Muscle layer of duodenum (tissue), 2 donors: Measurements from ENCODE around the gene PRKCB.
"Not testable (repeated sequence)": the region's sequence is repeated elsewhere in the genome, so short reads cannot be mapped to it uniquely, and the experiment has no call there.

Experiments
- H3K27ac ChIP-seq: one replicate; pipeline ENCODE4 v1.7.0; 2013; ENCODE audit warnings: mild to moderate bottlenecking, low read length
- H3K27me3 ChIP-seq: one replicate; pipeline ENCODE4 v1.7.0; 2013; ENCODE audit warnings: low read depth, mild to moderate bottlenecking, control low read depth, low read length
- H3K36me3 ChIP-seq, 2 donors: one replicate each; pipeline ENCODE4 v1.7.0; 2013; ENCODE audit warnings: low read length in 2 of 2, control low read depth in 1 of 2, mild to moderate bottlenecking in 1 of 2; ENCODE audit not compliant: insufficient read depth in 2 of 2, control insufficient read depth in 1 of 2
- H3K4me1 ChIP-seq, 2 donors: one replicate each; pipeline ENCODE4 v1.7.0; 2013; ENCODE audit warnings: low read length in 2 of 2, mild to moderate bottlenecking in 2 of 2, control low read depth in 1 of 2, moderate library complexity in 1 of 2; ENCODE audit not compliant: insufficient read depth in 2 of 2, control insufficient read depth in 1 of 2
- H3K4me3 ChIP-seq, 2 donors: one replicate each; pipeline ENCODE4 v1.7.0; 2013; ENCODE audit warnings: low read length in 2 of 2, low read depth in 1 of 2, mild to moderate bottlenecking in 1 of 2
- H3K9me3 ChIP-seq, 2 donors: one replicate each; pipeline ENCODE4 v1.7.0; 2013; ENCODE audit warnings: low read length in 2 of 2, control low read depth in 1 of 2, mild to moderate bottlenecking in 1 of 2; ENCODE audit not compliant: control insufficient read depth in 1 of 2
- donor health status: healthy.

Gene PRKCB

GRCh38 chr16:24087891-24088410 lies 252.2 kb downstream of the PRKCB start:
- H3K9me3 ChIP-seq = peaks cover 6 to 14% of the 10 kb centered on the region in 2 donors

GRCh38 chr16:24088767-24089166 lies 253.0 kb downstream of the PRKCB start:
- Histone ChIP-seq H3K4me3 (no peak overlapping the region), H3K36me3 (no peaks in the 10 kb centered on the region), H3K27me3 (no peaks in the 10 kb centered on the region), H3K4me1 (no peaks in the 10 kb centered on the region), H3K27ac (no peak overlapping the region), H3K9me3 (peaks cover 6 to 14% of the 10 kb centered on the region in 2 donors)

More at GRCh38 chr16:24087891-24088410, 252.2 kb downstream of the PRKCB start:
- no peak overlapping the region for H3K4me3 ChIP-seq
- H3K36me3 ChIP-seq = no peaks in the 10 kb centered on the region
- no peaks in the 10 kb centered on the region for H3K4me1 ChIP-seq
- no peak overlapping the region for H3K27ac ChIP-seq
- H3K27me3 ChIP-seq = no peaks in the 10 kb centered on the region

- peaks cover 0 to 7% of the 10 kb centered on the region in 2 donors for H3K36me3 ChIP-seq
- no peak overlapping the region for H3K27ac ChIP-seq
- no peaks in the 10 kb centered on the region for H3K27me3 ChIP-seq
- H3K9me3 ChIP-seq = peaks cover 6 to 14% of the 10 kb centered on the region in 2 donors
- no peak overlapping the region for H3K4me3 ChIP-seq
- no peaks in the 10 kb centered on the region for H3K4me1 ChIP-seq
These were observed 255.3 kb downstream of the PRKCB start for GRCh38 chr16:24091125-24091524.

GRCh38 chr16:24093049-24093448 lies 257.3 kb downstream of the PRKCB start:
- Histone ChIP-seq H3K27me3 (no peaks in the 10 kb centered on the region), H3K4me3 (no peak overlapping the region), H3K9me3 (peaks cover 6 to 14% of the 10 kb centered on the region in 2 donors), H3K36me3 (peaks cover 0 to 7% of the 10 kb centered on the region in 2 donors), H3K27ac (no peak overlapping the region), H3K4me1 (no peaks in the 10 kb centered on the region)

GRCh38 chr16:24094660-24095059 lies 258.9 kb downstream of the PRKCB start:
- peaks cover 0 to 7% of the 10 kb centered on the region in 2 donors for H3K36me3 ChIP-seq
- no peaks in the 10 kb centered on the region for H3K27me3 ChIP-seq
- peaks cover 6 to 14% of the 10 kb centered on the region in 2 donors for H3K9me3 ChIP-seq
- no peak overlapping the region for H3K27ac ChIP-seq
- no peak overlapping the region for H3K4me3 ChIP-seq
- H3K4me1 ChIP-seq = no peaks in the 10 kb centered on the region

- Histone ChIP-seq H3K4me1 (no peaks in the 10 kb centered on the region), H3K9me3 (no peaks in the 10 kb centered on the region), H3K27ac (no peak overlapping the region), H3K36me3 (peaks cover 0 to 7% of the 10 kb centered on the region in 2 donors), H3K27me3 (no peaks in the 10 kb centered on the region), H3K4me3 (no peak overlapping the region)
These were observed 263.1 kb downstream of the PRKCB start for GRCh38 chr16:24098896-24099295.

DNA sequence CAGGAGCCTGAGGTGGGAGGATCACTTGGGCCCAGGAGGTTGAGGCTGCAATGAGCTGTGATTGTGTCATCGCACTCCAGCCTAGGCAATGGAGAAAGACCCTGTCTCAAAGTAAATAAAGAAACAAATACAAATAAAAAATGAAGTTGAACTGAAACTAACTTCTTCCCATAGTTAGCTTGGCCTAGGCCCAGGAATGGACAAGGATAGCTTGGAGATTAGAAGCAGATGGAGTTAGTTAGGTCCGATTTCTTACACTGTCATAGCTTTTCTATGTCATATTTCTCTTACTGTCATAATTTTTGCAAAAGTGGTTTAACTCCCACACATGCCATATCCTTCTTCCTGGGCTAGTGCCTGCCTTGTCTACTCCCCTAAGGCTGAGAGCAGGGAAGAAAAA lies 265.6 kb downstream of the PRKCB start:
- H3K4me1 ChIP-seq = no peaks in the 10 kb centered on the region
- H3K36me3 ChIP-seq = no peaks in the 10 kb centered on the region
- H3K27me3 ChIP-seq = no peaks in the 10 kb centered on the region
- H3K4me3 ChIP-seq = no peak overlapping the region
- H3K9me3 ChIP-seq = no peaks in the 10 kb centered on the region
- no peak overlapping the region for H3K27ac ChIP-seq

GRCh38 chr16:24102209-24102660 lies 266.5 kb downstream of the PRKCB start:
- H3K27me3 ChIP-seq = no peaks in the 10 kb centered on the region
- H3K27ac ChIP-seq = no peak overlapping the region
- no peaks in the 10 kb centered on the region for H3K36me3 ChIP-seq

DNA sequence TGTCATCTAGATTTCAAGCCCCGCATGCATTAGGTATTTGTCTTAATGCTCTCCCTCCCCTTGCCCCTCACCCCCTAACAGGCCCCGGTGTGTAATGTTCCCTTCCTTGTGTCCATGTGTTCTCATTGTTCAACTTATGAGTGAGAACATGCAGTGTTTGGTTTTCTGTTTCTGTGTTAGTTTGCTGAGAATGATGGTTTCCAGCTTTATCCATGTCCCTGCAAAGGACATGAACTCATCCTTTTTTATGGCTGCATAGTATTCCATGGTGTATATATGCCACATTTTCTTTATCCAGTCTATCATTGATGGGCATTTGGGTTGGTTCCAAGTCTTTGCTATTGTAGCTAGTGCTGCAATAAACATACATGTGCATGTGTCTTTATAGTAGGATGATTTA lies 269.7 kb downstream of the PRKCB start:
- H3K27me3 ChIP-seq, H3K27ac ChIP-seq, H3K9me3 ChIP-seq, H3K4me1 ChIP-seq, H3K4me3 ChIP-seq, H3K36me3 ChIP-seq: not testable (repeated sequence)

More at GRCh38 chr16:24102209-24102660, 266.5 kb downstream of the PRKCB start:
- Histone ChIP-seq H3K4me1 (no peaks in the 10 kb centered on the region), H3K9me3 (no peaks in the 10 kb centered on the region), H3K4me3 (no peak overlapping the region)

- H3K27ac ChIP-seq, H3K4me3 ChIP-seq, H3K9me3 ChIP-seq, H3K4me1 ChIP-seq, H3K36me3 ChIP-seq, H3K27me3 ChIP-seq: not testable (repeated sequence)
These were observed 272.3 kb downstream of the PRKCB start for GRCh38 chr16:24108090-24108489.

GRCh38 chr16:24111724-24112302 lies 276.0 kb downstream of the PRKCB start:
- H3K4me3 ChIP-seq = no peak overlapping the region
- H3K27me3 ChIP-seq = no peaks in the 10 kb centered on the region
- no peaks in the 10 kb centered on the region for H3K4me1 ChIP-seq
- no peaks in the 10 kb centered on the region for H3K36me3 ChIP-seq
- H3K9me3 ChIP-seq = no peaks in the 10 kb centered on the region
- no peak overlapping the region for H3K27ac ChIP-seq
